NCI-H446 treated with DMSO at 0.1 percent for 48 hours (cell line): Measurements from ENCODE around the gene CBFA2T3.
A peak's percentile ranks its signal among the peaks of the same experiment; 100 is the strongest.

Experiments used
- DNase-seq: peaks from one replicate; lab custom pipeline; 2025; lab: John Stamatoyannopoulos, UW

CBFA2T3 gene

GRCh38 chr16:88938777-88939244 lies 38.2 kb downstream of the CBFA2T3 start:
- peak; percentile 6 for DNase-seq

- no peak for DNase-seq
Measured at GRCh38 chr16:88938119-88938776, 38.8 kb downstream of the CBFA2T3 start.

DNA sequence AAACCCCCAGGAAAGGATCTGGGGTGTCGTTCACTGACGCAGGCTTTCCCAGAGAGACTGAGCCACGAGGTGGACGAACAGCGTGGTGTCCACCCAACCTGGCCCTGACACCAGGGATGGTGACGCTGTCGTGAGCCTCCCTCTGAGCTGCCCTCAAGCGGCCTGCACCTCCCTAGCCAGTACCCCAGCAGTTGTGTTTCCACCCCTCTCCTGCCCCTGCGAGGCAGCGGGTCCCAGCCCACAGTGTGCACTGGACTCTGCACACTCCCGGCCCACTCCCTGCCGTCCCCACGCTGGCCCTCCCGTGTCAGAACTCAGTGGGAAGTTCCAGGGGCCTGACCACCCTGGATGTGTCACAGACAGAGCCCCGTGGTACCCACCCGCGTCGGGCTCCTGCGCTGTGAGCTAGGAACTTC lies 39.8 kb downstream of the CBFA2T3 start:
- no peak for DNase-seq

DNA sequence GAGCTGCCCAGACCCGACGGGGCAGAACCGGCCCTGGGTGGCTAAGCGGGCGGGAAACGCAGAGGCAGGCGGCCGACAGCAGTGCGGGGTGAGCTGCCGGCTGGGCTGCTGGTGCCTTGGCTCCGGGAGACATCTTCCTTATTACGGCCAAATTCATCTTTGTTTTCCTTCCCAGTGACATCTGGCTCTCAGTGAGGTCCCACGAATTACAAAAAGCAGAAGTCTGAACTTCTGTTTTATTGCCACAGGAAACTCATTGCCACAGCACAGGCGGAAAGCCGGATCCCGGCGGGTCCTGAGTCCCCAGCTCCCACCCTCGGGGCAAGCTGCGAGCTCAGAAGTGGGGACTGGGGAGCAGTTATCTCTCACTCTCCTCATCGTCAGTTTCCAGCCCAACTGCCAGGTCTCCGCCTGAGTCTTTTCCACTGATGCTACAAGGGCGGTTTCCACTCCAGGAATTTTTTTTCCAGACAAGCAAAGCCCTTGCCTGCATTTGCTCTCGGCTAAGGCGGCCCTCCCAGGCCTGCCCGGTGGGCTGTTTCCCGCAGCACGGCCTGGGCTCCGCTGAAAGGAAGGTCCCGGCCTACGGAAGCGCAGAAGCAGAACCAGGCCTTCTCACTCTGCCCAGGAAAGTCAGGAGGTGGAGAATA lies 40.3 kb downstream of the CBFA2T3 start:
- DNase-seq: peak; percentile 14

DNA sequence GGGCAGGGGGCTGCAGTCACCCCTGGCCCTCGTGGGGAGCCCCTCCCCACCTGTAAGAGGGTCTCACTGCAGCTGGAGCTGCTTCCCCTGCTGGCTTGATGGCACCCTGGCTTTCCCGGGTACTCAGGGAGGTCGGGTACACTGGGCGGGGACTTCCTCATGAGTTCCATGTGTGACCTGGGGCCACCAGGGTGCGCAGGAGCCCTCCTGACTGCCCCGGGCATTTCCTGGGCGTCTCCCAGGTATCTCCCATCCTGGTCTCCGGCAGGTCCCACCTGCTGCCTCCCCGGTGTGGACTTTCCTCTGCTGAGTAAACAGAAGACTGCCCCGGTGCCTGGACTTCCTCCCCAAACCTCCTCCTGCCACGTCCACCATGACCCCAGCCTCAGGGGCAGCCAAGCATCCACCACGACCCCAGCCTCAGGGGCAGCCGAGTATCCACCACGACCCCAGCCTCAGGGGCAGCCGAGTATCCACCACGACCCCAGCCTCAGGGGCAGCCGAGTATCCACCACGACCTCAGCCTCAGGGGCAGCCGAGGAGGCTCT lies 40.9 kb downstream of the CBFA2T3 start:
- DNase-seq: no peak

GRCh38 chr16:88934066-88934667 lies 42.8 kb downstream of the CBFA2T3 start:
- no peak for DNase-seq

- DNase-seq: no peak
Measured at GRCh38 chr16:88932929-88933328, 44.1 kb downstream of the CBFA2T3 start.

DNA sequence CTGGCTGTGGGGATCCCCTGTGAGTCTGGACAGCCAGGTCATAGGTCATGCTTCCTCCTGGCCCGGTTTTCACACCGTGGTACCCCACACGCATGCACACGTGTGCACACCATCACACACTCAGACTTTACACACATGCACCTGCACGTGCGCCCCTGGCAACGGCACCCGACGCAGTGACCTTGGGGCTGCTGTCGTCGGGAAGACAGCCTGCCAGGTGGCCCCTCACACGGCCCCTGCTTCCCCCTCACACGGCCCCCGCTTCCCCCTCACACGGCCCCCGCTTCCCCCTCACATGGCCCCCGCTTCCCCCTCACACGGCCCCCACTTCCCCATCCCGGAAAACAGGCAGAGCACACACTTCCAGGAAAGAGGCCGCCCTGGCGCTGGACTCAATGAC lies 45.1 kb downstream of the CBFA2T3 start:
- DNase-seq: no peak

DNA sequence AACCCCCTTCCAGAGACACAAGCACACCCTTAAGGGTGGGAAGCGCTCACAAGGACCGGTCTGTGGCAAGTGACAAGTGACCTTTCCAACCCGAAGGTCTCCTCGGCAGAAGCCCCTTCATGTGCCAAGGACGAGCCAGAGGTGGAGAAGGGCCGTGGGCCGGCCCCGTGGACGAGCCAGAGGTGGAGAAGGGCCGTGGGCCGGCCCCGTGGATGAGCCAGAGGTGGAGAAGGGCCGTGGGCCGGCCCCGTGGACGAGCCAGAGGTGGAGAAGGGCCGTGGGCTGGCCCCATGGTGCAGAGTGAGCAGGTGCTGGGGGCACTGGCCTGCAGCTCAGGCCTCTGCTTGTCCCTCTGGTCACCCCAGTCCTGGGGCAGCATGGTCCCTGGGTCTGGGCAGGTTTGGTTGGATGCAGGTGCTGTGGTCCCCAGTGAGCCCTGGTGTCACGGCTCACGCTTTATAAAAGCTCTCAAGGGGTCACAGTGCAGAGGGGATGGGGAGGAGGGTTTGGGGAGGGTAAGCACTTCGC lies 45.6 kb downstream of the CBFA2T3 start:
- no peak for DNase-seq

GRCh38 chr16:88930716-88931115 lies 46.3 kb downstream of the CBFA2T3 start:
- DNase-seq: no peak

DNA sequence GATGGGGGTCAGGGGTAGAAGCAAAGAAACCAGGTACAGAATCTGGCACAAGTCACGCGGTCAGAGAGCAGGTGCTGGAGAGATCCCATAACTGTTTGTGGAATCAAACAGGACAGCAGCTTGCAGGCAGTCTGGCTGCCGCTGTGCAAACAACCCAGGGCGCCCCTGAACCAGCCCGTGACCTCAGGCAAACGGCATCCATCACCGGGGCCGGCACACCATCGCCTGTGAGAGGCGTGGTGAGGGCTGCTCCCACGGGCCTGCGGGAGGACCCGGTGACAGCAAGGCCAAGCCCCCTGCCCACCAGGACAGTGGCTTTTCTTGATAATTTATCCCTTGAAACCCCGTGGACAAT lies 47.9 kb downstream of the CBFA2T3 start:
- DNase-seq: no peak

DNA sequence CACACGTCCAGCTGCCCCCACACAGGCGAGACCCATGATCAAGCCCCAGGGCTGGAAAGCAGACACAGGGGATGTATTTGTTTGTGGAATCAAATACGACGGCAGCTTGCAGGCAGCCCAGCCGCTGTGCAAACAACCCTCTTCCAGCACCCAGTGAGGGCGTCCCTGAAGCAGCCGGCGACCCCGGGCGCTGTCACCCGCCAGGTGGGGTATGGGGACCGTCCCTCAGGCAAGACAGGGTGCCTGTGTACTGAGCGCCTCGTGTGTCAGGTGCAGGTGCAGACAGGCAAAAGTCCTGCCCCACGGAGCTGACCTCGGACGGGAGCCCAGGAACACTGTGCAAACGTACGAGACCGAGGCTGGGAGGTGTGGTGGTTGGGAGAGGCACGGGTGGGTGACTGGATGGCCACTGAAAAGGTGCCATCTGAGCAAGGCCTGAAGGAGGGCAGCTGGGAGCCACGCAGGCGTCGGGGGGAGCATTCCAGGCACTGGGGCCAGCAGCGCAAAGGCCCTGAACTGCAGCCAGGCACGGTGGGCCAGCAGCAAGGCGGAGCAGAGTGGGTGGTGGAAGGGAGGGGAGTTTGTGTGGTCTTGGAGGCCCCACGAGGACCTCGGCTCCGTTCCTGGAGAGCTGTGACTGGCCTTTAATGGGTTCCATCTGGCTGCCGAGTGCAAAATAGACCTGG lies 48.5 kb downstream of the CBFA2T3 start:
- DNase-seq: no peak

- no peak for DNase-seq
Measured at GRCh38 chr16:88927661-88928060, 49.3 kb downstream of the CBFA2T3 start.

DNA sequence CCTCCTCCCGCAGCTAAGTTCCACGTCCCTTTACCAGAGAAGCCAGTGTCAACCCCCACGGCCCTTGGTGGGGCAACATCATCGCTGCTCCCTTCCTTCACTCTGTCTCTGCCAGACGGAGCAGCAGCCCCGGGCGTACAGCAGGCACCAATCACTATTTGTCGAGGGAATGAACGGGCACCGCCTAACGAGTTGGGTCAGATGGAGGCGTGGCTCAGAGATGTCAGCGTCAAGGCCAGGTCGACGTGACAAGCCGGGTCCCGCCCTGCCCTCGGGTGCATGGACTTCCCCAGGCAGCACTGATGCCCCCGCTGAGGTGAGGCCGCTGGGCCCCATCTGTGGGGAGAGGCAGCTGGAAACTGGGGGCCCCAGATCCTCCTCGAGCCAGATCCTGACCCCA lies 50.0 kb downstream of the CBFA2T3 start:
- no peak for DNase-seq

GRCh38 chr16:88926374-88926990 lies 50.5 kb downstream of the CBFA2T3 start:
- DNase-seq: no peak

DNA sequence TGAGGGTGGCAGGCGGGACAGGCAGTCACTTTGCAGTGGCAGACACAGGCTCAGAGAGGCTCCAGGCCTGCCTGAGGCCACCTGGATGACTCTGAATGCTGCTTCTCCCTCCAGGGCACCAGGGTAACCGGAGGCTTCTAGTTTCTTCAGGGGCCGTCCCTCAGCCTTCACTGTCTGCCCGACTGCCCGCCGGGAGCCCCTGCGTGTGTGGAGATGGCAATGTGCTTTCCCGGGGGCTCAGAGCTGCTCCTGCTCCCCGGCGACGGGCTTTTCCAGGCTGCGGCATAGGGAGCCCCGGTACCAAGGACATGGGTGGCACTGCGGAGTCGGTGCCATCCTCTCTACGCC lies 51.5 kb downstream of the CBFA2T3 start:
- DNase-seq: no peak

GRCh38 chr16:88924834-88925539 lies 52.0 kb downstream of the CBFA2T3 start:
- peak; percentile 68 for DNase-seq

- no peak for DNase-seq
Measured at GRCh38 chr16:88923926-88924833, 52.8 kb downstream of the CBFA2T3 start.

- DNase-seq: peak; percentile 4
Measured at GRCh38 chr16:88923450-88923849, 53.6 kb downstream of the CBFA2T3 start.

DNA sequence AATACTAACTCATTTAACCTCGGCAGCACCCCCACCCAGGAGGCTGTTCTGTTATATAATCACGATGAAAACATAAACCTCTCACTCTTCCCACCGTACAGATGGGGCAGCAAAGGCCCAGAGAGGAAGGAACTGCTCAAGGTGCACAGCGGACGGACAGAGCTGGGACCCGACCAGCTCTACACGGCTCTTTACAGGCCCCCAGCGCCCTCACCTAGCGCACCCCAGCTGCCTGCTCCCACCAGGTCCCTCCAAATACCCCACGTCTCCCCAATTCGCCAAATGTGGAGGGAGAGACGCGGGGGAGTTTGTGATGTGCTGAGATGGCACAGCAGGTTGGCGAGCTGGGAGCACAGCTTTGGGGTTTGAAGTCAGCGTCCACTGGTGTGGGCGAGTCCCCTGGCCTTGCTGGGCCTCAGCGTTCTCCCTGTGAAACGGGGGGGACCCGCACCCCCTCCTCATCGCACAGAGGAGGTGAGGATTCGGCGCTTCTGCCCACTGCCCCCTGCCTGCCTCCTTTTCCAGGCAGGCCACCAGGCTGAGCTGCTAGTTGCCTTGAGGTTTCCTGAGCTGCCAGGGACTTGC lies 54.1 kb downstream of the CBFA2T3 start:
- no peak for DNase-seq
